ENCODE data around the gene C1orf35.

The C1orf35 gene

DNA sequence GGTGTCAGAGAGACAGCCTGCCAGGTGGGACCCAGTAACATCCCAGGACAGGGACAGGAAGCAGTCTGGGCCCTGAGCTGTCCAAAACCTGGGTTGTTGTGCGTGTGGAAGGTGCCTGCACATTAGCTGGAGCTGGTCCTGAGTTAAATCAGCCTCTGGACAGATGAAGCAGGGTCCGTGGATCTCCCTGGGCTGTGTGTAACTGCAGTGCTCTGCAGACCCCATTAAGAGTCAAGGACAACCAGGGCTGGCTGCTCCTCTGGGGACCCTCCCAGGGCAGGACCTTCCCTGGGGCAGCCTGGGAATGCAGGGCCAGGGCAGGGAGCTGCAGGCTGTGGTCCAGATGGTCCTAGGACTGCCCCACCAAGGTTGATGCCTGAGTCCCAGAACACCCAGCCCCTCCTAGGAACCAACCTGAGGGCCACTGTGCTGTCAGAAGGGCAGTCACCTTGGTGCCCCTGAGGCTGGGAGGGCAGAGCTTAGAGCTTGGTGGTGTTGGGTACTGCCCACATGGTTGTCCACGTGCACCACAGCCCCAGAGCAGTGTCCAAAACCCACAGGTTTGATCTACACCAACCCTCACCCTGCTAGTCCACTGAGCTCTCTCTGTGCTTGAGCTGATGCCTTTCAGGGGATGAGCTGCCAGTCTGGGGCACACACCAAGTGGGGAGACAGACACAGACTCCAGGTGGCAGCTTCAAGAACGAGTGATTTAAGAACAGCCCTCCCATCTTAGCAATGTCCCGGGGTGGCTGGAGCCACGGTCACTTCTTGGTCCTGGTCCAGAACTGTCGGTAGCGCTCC, 3.1 kb upstream of the C1orf35 start:
- no peak for DNase-seq (ENCODE audit: low read depth)
- TF ChIP-seq, protein P1, sequence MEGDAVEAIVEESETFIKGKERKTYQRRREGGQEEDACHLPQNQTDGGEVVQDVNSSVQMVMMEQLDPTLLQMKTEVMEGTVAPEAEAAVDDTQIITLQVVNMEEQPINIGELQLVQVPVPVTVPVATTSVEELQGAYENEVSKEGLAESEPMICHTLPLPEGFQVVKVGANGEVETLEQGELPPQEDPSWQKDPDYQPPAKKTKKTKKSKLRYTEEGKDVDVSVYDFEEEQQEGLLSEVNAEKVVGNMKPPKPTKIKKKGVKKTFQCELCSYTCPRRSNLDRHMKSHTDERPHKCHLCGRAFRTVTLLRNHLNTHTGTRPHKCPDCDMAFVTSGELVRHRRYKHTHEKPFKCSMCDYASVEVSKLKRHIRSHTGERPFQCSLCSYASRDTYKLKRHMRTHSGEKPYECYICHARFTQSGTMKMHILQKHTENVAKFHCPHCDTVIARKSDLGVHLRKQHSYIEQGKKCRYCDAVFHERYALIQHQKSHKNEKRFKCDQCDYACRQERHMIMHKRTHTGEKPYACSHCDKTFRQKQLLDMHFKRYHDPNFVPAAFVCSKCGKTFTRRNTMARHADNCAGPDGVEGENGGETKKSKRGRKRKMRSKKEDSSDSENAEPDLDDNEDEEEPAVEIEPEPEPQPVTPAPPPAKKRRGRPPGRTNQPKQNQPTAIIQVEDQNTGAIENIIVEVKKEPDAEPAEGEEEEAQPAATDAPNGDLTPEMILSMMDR (conservative IDR thresholded peaks at IDR 0.05; ENCODE audit: control insufficient read depth, insufficient read depth, low read depth, low read length): no peak
- no peak overlapping the region for H3K4me3 ChIP-seq (ENCODE audit: control insufficient read depth, low read depth, low read length)

DNA sequence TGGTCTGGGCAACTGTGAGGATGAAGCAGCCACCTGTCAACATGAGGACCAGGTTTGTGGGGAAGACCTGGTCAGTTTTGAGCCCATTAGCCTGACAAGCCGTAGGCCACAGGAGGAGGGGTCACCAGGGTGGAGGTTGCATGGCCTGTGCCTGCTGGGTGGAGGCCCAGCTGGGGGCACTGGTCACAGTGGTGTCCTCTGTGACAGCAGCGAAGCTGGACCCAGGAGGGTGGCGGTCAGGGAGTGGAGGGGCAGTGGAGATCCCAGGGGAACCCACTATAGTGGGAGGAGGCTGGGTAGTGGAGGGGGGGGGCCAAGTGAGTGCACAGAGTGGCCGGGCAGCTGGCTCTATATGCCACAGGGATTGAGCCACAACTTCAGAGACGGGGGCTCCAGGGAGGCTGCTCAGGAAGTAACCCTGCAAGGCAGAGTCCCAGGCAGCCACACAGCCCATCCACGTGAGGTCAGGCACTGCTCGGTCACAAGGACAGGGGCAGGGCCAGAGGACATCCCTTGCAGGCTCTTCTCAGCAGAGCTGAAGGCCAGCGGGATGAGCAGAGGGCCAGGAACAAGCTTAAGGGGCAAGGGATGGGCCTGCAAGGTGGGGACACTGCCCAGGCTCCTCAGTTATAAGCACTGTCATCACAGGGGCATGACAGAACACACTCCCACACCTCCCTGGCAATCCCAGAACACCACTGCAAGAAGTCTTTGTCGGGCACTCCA, 2.3 kb upstream of the C1orf35 start:
- DNase-seq (ENCODE audit: low read depth): no peak
- no peak overlapping the region for H3K4me3 ChIP-seq (ENCODE audit: control insufficient read depth, low read depth, low read length)
- TF ChIP-seq, protein P1 (conservative IDR thresholded peaks at IDR 0.05; ENCODE audit: control insufficient read depth, insufficient read depth, low read depth, low read length): no peak

DNA sequence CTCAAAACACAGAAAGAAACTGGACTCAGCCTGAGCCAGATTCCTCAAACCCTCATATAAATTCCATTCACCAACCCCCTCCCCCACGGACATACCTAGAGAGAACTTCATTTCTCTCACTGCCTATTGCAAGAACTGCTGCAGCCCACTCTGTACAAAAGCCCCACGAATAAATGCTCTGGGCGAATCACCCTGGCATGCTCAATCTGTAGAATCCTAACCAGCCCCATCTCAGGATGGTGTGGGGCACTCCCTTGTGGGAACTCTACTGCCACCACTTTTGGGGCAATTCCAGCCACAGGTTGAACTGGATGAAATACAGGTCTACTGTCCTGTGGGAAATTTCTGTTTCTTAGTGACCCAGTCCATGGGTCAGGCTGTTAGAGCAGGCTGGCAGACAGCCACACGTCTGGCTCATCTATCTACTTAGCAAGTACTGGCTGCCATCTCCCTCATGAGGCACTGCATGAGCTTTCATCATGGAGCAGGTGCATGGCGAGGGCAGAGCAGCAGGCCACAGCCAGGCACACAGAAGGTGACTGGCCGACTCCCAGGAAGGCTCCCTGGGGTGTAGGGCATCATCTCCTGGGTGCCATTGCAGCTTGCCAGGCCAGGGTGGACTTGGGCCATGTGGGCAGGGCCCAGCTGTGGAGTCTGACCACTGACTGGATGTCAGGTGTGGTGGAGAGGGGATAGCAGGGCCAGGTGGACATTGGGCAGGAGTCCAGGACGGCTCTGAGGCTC, 1.6 kb upstream of the C1orf35 start:
- TF ChIP-seq, protein P1 (conservative IDR thresholded peaks at IDR 0.05; ENCODE audit: control insufficient read depth, insufficient read depth, low read depth, low read length): no peak
- H3K4me3 ChIP-seq (ENCODE audit: control insufficient read depth, low read depth, low read length): no peak overlapping the region
- peak; percentile 37 for DNase-seq (ENCODE audit: low read depth)

DNA sequence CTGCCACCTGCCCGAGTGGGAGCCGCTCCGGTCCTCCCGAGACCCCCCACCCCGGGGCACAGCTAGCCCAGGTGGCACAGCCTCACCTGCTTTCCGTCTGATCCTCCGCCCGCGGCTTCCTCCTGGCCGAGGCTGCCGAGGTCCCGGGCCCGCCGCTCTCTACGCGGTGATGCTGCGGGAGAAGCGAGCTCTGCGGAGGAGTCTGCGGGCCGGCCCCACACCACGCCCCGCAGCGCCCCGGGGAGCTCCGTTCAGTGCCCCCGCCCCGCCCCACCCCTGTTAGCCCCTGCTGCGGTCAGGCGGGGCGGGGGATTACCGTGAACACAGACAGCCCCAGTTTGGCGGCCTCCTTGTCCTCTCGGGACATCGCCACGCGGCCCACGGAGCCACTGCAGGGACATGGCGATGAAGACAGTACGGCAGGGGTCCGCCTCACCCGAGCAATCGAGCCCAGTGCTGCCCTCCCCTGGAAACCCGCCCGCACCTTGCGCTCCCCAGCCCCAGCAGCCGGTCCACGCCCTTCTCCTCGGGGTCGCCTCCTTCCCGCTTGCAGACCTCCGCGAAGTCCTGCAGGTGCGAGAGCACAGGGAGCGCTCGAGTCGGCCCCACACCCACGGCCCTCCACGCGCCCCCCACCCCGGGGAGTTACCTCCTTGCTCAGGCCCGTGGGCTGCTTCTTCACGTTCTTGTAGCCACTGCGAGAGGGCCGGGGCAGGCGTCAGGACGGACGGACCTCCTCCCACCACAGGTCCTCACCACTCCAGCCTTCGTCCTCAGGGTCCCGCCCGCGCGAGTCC, 933 bp downstream of the C1orf35 start:
- no peak for DNase-seq (ENCODE audit: low read depth)
- peak overlapping the region; percentile 78 for H3K4me3 ChIP-seq (ENCODE audit: control insufficient read depth, low read depth, low read length)
- TF ChIP-seq, protein P1 (conservative IDR thresholded peaks at IDR 0.05; ENCODE audit: control insufficient read depth, insufficient read depth, low read depth, low read length): no peak

DNA sequence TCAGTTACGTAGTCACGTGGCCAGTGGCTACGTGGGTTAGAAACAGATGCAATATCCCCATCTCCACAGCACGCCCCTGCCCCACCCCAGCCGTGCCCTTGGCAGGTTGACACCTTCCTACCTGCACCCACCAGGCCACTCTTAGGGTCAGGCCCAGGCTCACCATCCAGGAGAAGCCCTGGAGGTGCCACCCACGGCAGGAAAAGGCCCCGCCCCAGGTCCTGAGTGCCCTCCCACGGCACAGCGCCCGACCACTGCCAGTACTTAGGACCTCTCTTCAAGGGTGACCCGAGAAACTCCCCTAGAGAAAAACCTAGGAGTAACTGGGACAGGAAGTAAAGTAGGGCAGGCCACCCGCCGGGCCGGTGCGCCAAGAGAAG, 1.5 kb downstream of the C1orf35 start:
- H3K4me3 ChIP-seq (ENCODE audit: control insufficient read depth, low read depth, low read length): peak overlapping the region; percentile 78
- DNase-seq (ENCODE audit: low read depth): no peak

More for the DNA sequence above, 1.5 kb downstream of the C1orf35 start:
- TF ChIP-seq, protein P1 (conservative IDR thresholded peaks at IDR 0.05; ENCODE audit: control insufficient read depth, insufficient read depth, low read depth, low read length): no peak

Data from fibroblast of mammary gland (primary cell).